GM12864 (cell line): ENCODE results near the gene PPP2R5C.

ENCODE experiments used
- DNase-seq: peaks from one replicate; pipeline ENCODE4 v3.0.0-alpha.2; 2011; ENCODE audit warnings: low read depth
- H3K4me3 ChIP-seq: 2 replicates; pipeline ENCODE4 v1.5.1; 2011; ENCODE audit warnings: mild to moderate bottlenecking, low read depth, low read length, control low read depth
- CTCF ChIP-seq: IDR thresholded peaks from 2 replicates; pipeline ENCODE4 v1.5.1; 2011; ENCODE audit warnings: low read depth, mild to moderate bottlenecking, moderate library complexity, low read length, control low read depth, inconsistent platforms; ENCODE audit errors: missing control alignments

PPP2R5C gene

GRCh38 chr14:101932673-101933072, 171.2 kb downstream of the PPP2R5C start:
- no peak for TF ChIP-seq CTCF
- H3K4me3 ChIP-seq: no peak overlapping the region
- DNase-seq: no peak

GRCh38 chr14:101933209-101933608, 171.7 kb downstream of the PPP2R5C start:
- TF ChIP-seq CTCF: no peak
- no peak overlapping the region for H3K4me3 ChIP-seq
- no peak for DNase-seq

- no peak for DNase-seq
- TF ChIP-seq CTCF: no peak
- H3K4me3 ChIP-seq: no peak overlapping the region
Measured at GRCh38 chr14:101934601-101935150, 173.2 kb downstream of the PPP2R5C start.

GRCh38 chr14:101937926-101938767, 176.6 kb downstream of the PPP2R5C start:
- no peak for TF ChIP-seq CTCF
- DNase-seq: no peak
- no peak overlapping the region for H3K4me3 ChIP-seq

- H3K4me3 ChIP-seq: no peak overlapping the region
- TF ChIP-seq CTCF: no peak
- DNase-seq: no peak
Measured at GRCh38 chr14:101939646-101940170, 178.2 kb downstream of the PPP2R5C start.

GRCh38 chr14:101944451-101944850, 182.9 kb downstream of the PPP2R5C start:
- DNase-seq: no peak
- TF ChIP-seq CTCF: no peak
- H3K4me3 ChIP-seq: no peak overlapping the region
